Prostate gland (tissue), 2 donors: ENCODE data around the gene GKN2.

ENCODE experiments used
- CTCF ChIP-seq, 4 experiments: fragments of 200-600 bp in 2 of 4; fragments of 450-650 bp in 2 of 4; sonication (generic) in 2 of 4; IDR thresholded peaks; 1 replicate in 3 of 4; 2 replicates in 1 of 4; pipeline ENCODE4 v1.5.1; 2016 to 2019; ENCODE audit warnings: antibody characterized with exemption in 4 of 4, mild to moderate bottlenecking in 2 of 4, moderate library complexity in 2 of 4
- POLR2AphosphoS5 ChIP-seq: sonication (generic); formaldehyde crosslinking; IDR thresholded peaks from one replicate; pipeline ENCODE4 v1.6.1; 2017; ENCODE audit warnings: antibody characterized with exemption

- no peak for TF ChIP-seq CTCF (IDR thresholded peaks at IDR 0.05)
- no peak for TF ChIP-seq POLR2AphosphoS5
These were observed 41.0 kb upstream of the GKN2 start for GRCh38 chr2:68993660-68994059.
